HUES6 (cell line): Measurements from ENCODE around the gene CKAP4.
"Not testable (repeated sequence)": the region's sequence is repeated elsewhere in the genome, so short reads cannot be mapped to it uniquely, and the experiment has no call there.

ENCODE experiments used
- H3K27ac ChIP-seq: 2 replicates; pipeline ENCODE4 v1.7.0; 2013; ENCODE audit warnings: low read depth, mild to moderate bottlenecking, low read length, inconsistent platforms
- H3K27me3 ChIP-seq: 2 replicates; pipeline ENCODE4 v1.6.1; 2013; ENCODE audit warnings: low read length; ENCODE audit not compliant: control insufficient read depth, insufficient read depth
- H3K36me3 ChIP-seq: 2 replicates; pipeline ENCODE4 v1.6.1; 2013; ENCODE audit warnings: low read length; ENCODE audit not compliant: control insufficient read depth, insufficient read depth
- H3K4me1 ChIP-seq: 2 replicates; pipeline ENCODE4 v1.6.1; 2013; ENCODE audit warnings: low read length; ENCODE audit not compliant: control insufficient read depth, insufficient read depth
- H3K4me3 ChIP-seq: 2 replicates; pipeline ENCODE4 v1.5.1; 2013; ENCODE audit warnings: low read depth, low read length
- H3K9ac ChIP-seq: one replicate; pipeline ENCODE4 v1.6.1; 2013; ENCODE audit warnings: mild to moderate bottlenecking, low read length
- H3K9me3 ChIP-seq: 2 replicates; pipeline ENCODE4 v1.6.1; 2013; ENCODE audit warnings: low read depth, low read length; ENCODE audit not compliant: control insufficient read depth, insufficient read depth

Gene CKAP4

GRCh38 chr12:106286576-106287162 is 38.8 kb upstream of the CKAP4 start:
- H3K36me3 ChIP-seq, H3K4me1 ChIP-seq, H3K27ac ChIP-seq, H3K4me3 ChIP-seq, H3K27me3 ChIP-seq, H3K9me3 ChIP-seq, H3K9ac ChIP-seq: not testable (repeated sequence)

GRCh38 chr12:106285982-106286381 is 38.2 kb upstream of the CKAP4 start:
- no peaks in the 10 kb centered on the region for H3K9me3 ChIP-seq
- H3K27ac ChIP-seq = no peak overlapping the region
- H3K4me1 ChIP-seq = no peaks in the 10 kb centered on the region
- no peak overlapping the region for H3K4me3 ChIP-seq
- no peaks in the 10 kb centered on the region for H3K36me3 ChIP-seq
- H3K9ac ChIP-seq = no peak overlapping the region
- no peaks in the 10 kb centered on the region for H3K27me3 ChIP-seq

GRCh38 chr12:106284358-106285105 is 36.7 kb upstream of the CKAP4 start:
- H3K27me3 ChIP-seq = no peaks in the 10 kb centered on the region
- no peaks in the 10 kb centered on the region for H3K36me3 ChIP-seq
- no peak overlapping the region for H3K4me3 ChIP-seq
- no peak overlapping the region for H3K27ac ChIP-seq
- H3K9me3 ChIP-seq = no peaks in the 10 kb centered on the region
- H3K4me1 ChIP-seq = no peaks in the 10 kb centered on the region
- no peak overlapping the region for H3K9ac ChIP-seq

- H3K4me1 ChIP-seq = no peaks in the 10 kb centered on the region
- no peaks in the 10 kb centered on the region for H3K27me3 ChIP-seq
- no peaks in the 10 kb centered on the region for H3K36me3 ChIP-seq
- no peak overlapping the region for H3K4me3 ChIP-seq
- no peak overlapping the region for H3K27ac ChIP-seq
- no peaks in the 10 kb centered on the region for H3K9me3 ChIP-seq
- H3K9ac ChIP-seq = no peak overlapping the region
Measured at GRCh38 chr12:106282457-106283097, 34.8 kb upstream of the CKAP4 start.

GRCh38 chr12:106281804-106282203 is 34.0 kb upstream of the CKAP4 start:
- no peak overlapping the region for H3K4me3 ChIP-seq
- no peak overlapping the region for H3K27ac ChIP-seq
- no peaks in the 10 kb centered on the region for H3K4me1 ChIP-seq
- no peaks in the 10 kb centered on the region for H3K36me3 ChIP-seq
- H3K27me3 ChIP-seq = no peaks in the 10 kb centered on the region
- H3K9me3 ChIP-seq = no peaks in the 10 kb centered on the region
- no peak overlapping the region for H3K9ac ChIP-seq

GRCh38 chr12:106281056-106281782 is 33.4 kb upstream of the CKAP4 start:
- Histone ChIP-seq H3K9ac (no peak overlapping the region), H3K9me3 (no peaks in the 10 kb centered on the region), H3K36me3 (no peaks in the 10 kb centered on the region), H3K4me1 (no peaks in the 10 kb centered on the region), H3K4me3 (no peak overlapping the region), H3K27ac (no peak overlapping the region), H3K27me3 (no peaks in the 10 kb centered on the region)

GRCh38 chr12:106280106-106280505 is 32.3 kb upstream of the CKAP4 start:
- no peak overlapping the region for H3K4me3 ChIP-seq
- H3K36me3 ChIP-seq = no peaks in the 10 kb centered on the region
- no peaks in the 10 kb centered on the region for H3K9me3 ChIP-seq
- no peaks in the 10 kb centered on the region for H3K4me1 ChIP-seq
- no peak overlapping the region for H3K27ac ChIP-seq
- H3K27me3 ChIP-seq = no peaks in the 10 kb centered on the region
- no peak overlapping the region for H3K9ac ChIP-seq

- Histone ChIP-seq H3K27ac (no peak overlapping the region), H3K9me3 (no peaks in the 10 kb centered on the region), H3K4me1 (no peaks in the 10 kb centered on the region), H3K36me3 (no peaks in the 10 kb centered on the region), H3K27me3 (no peaks in the 10 kb centered on the region), H3K4me3 (no peak overlapping the region), H3K9ac (no peak overlapping the region)
Measured at GRCh38 chr12:106276032-106276740, 28.4 kb upstream of the CKAP4 start.

- Histone ChIP-seq H3K4me1 (no peaks in the 10 kb centered on the region), H3K27me3 (no peaks in the 10 kb centered on the region), H3K36me3 (no peaks in the 10 kb centered on the region), H3K9me3 (no peaks in the 10 kb centered on the region), H3K27ac (no peak overlapping the region), H3K4me3 (no peak overlapping the region), H3K9ac (no peak overlapping the region)
Measured at GRCh38 chr12:106275458-106275857, 27.6 kb upstream of the CKAP4 start.

GRCh38 chr12:106274575-106275121 is 26.8 kb upstream of the CKAP4 start:
- no peaks in the 10 kb centered on the region for H3K4me1 ChIP-seq
- no peaks in the 10 kb centered on the region for H3K9me3 ChIP-seq
- H3K27ac ChIP-seq = no peak overlapping the region
- H3K36me3 ChIP-seq = no peaks in the 10 kb centered on the region
- H3K27me3 ChIP-seq = no peaks in the 10 kb centered on the region
- H3K9ac ChIP-seq = no peak overlapping the region
- no peak overlapping the region for H3K4me3 ChIP-seq
